GM23338 (cell line): ENCODE measurements around the gene SUGP1. TPM values are rescaled to one million over a fixed set of nuclear protein-coding genes. Genes with fewer than 3 reads are reported as not detected.

Experiments used
- CREB1 ChIP-seq: fragments of 250-450 bp; sonication (Bioruptor Pico); IDR thresholded peaks from 2 replicates; pipeline ENCODE4 v1.5.0; 2020; ENCODE audit warnings: low read depth, mild to moderate bottlenecking, moderate library complexity
- EZH2 ChIP-seq: fragments of 200-600 bp; sonication (generic); IDR thresholded peaks from one replicate; pipeline ENCODE4 v1.8.0; 2017; ENCODE audit warnings: antibody characterized with exemption, mild to moderate bottlenecking, low read depth; ENCODE audit not compliant: unreplicated experiment
- EZH2phosphoT487 ChIP-seq: fragments of 200-600 bp; sonication (generic); IDR thresholded peaks from one replicate; pipeline ENCODE4 v1.8.1; 2018; ENCODE audit warnings: antibody characterized with exemption; ENCODE audit not compliant: unreplicated experiment
- POLR2AphosphoS5 ChIP-seq: IDR thresholded peaks from 2 replicates; pipeline ENCODE4 v1.6.1; 2016; ENCODE audit warnings: antibody characterized with exemption, low read depth
- STAT1 ChIP-seq: IDR thresholded peaks from one replicate; pipeline ENCODE4 v1.6.1; 2016; ENCODE audit warnings: antibody characterized with exemption; ENCODE audit not compliant: unreplicated experiment
- ZNF462 ChIP-seq: fragments of 250-450 bp; sonication (Bioruptor Pico); IDR thresholded peaks from 2 replicates; pipeline ENCODE4 v1.5.0; 2020; ENCODE audit warnings: mild to moderate bottlenecking, moderate library complexity
- polyA plus RNA-seq: library from polyadenylated mRNA; unstranded; fragments of >200 nt; fragmentation: Nextera tagmentation; extraction: Ambion mirVana; gene quantifications from 2 replicates; pipeline ENCODE4 v1.2.1, GENCODE V29; 2016
- total RNA-seq: library from RNA; depleted of rRNA; stranded (reverse); fragments of >200 nt; shearing (Covaris generic); gene quantifications from 2 replicates; pipeline ENCODE4 v1.2.3, GENCODE V29; 2014
- TF ChIP-seq, protein P1 (sequence below), 2 experiments: fragments of 200-600 bp in 1 of 2; sonication (generic) in 1 of 2; conservative IDR thresholded peaks; 2 replicates each; pipeline versions ENCODE4 v1.5.1 to v1.6.1; 2016 to 2017; ENCODE audit warnings: antibody characterized with exemption in 2 of 2, low read depth in 2 of 2, mild to moderate bottlenecking in 2 of 2, moderate library complexity in 1 of 2
- TF ChIP-seq, protein P2 (sequence below): IDR thresholded peaks from 2 replicates; pipeline ENCODE4 v1.6.1; 2016; ENCODE audit warnings: antibody characterized with exemption

SUGP1 gene
- total and polyA plus RNA-seq, 2 experiments from 2014 or later, result 38.6 to 61.6 TPM

DNA sequence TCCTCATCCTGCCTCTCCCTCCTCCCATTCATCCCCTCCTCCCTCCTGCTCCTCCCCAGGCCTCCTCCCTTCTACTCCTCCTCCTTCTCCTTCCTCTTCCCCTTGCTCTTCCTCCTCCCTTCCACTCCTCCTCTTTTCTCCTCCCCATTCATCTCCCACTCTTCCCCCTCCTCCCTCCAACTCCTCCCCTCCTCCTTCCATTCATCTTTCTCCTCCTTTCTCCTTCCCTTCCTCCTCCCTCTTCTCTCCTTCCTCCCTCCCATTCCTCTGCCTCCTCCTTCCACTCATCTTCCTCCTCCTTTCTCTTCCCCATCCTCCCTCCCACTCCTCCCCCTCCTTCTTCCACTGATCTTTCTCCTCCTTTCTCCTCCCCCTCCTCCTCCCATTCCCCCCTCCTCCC lies 80.6 kb downstream of the SUGP1 start (continued):
- no peak for TF ChIP-seq ZNF462 (CRISPR knock-in tag)
- TF ChIP-seq, protein P1, sequence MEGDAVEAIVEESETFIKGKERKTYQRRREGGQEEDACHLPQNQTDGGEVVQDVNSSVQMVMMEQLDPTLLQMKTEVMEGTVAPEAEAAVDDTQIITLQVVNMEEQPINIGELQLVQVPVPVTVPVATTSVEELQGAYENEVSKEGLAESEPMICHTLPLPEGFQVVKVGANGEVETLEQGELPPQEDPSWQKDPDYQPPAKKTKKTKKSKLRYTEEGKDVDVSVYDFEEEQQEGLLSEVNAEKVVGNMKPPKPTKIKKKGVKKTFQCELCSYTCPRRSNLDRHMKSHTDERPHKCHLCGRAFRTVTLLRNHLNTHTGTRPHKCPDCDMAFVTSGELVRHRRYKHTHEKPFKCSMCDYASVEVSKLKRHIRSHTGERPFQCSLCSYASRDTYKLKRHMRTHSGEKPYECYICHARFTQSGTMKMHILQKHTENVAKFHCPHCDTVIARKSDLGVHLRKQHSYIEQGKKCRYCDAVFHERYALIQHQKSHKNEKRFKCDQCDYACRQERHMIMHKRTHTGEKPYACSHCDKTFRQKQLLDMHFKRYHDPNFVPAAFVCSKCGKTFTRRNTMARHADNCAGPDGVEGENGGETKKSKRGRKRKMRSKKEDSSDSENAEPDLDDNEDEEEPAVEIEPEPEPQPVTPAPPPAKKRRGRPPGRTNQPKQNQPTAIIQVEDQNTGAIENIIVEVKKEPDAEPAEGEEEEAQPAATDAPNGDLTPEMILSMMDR (conservative IDR thresholded peaks at IDR 0.05; ENCODE audit: low read depth in 2 of 2), result no peak
- TF ChIP-seq POLR2AphosphoS5, result no peak
- no peak for TF ChIP-seq STAT1
- TF ChIP-seq EZH2, result no peak
- TF ChIP-seq, protein P2, sequence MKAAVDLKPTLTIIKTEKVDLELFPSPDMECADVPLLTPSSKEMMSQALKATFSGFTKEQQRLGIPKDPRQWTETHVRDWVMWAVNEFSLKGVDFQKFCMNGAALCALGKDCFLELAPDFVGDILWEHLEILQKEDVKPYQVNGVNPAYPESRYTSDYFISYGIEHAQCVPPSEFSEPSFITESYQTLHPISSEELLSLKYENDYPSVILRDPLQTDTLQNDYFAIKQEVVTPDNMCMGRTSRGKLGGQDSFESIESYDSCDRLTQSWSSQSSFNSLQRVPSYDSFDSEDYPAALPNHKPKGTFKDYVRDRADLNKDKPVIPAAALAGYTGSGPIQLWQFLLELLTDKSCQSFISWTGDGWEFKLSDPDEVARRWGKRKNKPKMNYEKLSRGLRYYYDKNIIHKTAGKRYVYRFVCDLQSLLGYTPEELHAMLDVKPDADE, result no peak
- TF ChIP-seq CREB1 (CRISPR knock-in tag), result no peak
- no peak for TF ChIP-seq EZH2phosphoT487
